Measurements from ENCODE around the gene MYL7.
"Not testable (repeated sequence)": the region's sequence is repeated elsewhere in the genome, so short reads cannot be mapped to it uniquely, and the experiment has no call there.

MYL7 gene

DNA sequence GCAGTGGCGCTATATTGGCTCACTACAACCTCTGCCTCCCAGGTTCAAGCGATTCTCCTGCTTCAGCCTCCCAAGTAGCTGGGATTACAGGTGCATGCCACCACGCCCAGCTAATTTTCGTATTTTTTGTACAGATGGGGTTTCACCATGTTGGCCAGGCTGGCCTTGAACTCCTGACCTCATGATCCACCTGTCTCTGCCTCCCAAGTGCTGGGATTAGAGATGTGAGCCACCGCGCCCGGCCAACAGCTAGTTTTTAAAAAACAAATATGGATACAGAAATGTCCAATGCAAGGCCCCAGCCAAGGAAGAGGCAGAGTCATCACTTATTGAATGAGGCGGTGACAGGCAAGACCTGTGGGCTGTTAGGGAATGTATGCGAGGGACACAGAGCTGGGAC lies 30.8 kb upstream of the MYL7 start:
- DNase-seq (ENCODE audit: low read depth in 2 of 2): not testable (repeated sequence)

DNA sequence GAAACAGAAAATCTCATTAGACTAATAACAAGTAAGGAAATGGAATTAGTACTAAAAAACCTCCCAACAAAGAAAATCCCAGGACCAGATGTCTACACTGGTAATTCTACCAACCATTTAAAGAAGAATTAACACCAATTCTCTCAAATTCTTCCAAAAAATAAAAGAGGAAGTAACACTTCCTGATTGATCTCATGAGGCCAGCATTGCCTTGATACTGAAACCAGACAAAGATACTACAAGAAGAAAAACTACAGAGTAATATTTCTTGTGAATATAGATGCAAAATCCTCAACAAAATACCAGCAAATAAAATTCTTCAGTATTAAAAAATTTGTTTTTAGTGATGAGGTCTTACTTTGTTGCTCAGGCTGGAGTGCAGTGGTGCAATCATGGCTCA lies 26.8 kb upstream of the MYL7 start:
- no peak for DNase-seq (ENCODE audit: low read depth in 2 of 2)

DNA sequence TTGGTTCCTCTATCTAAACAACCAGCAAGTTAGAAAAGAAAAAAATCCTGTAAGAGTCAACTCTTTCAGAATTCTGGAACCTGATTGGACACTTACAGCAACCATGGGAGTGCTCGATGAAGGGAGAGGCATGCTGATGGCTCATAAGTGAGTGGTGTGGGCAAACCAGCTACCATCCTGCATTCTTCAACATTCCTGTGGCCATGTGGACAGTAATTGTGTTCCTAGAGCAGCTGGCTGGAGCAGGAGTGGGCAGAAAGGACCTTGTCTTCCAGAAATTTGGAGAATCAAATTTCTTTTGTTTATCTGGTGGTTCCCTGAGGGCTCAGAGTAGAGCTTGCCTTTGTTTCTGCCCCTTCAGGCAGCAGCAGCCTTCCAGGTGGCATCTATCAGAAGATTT lies 22.5 kb upstream of the MYL7 start:
- no peak for DNase-seq (ENCODE audit: low read depth in 2 of 2)

DNA sequence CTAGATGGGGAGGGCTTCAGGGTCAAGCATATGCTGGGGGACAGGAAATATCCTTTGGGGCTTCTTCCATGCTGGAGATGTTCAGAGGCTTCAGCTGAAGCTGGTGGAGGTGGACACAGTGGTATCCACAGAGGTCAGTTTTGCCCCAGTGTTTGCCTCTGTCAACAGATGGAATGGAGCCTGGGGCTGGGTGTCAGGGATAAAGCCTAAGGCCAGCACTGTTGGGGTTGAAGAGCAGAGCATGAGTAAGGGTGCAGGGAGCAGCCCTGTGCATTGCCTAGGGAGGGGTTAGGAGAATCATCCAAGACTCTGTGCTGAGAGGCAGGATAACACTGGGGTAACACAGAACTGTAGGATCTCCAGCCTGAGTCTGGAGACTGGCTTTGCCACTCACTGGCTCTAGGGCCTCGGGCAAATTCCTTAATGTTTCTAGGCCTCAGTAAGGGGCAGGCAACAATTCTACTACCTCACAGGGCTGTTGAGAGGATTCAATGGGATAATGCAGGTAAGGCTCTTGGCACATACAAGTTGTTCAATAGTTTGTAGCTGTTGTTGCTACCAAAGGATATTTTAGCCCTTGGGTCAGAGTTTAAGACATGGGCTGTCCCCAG lies 21.8 kb upstream of the MYL7 start:
- no peak for DNase-seq (ENCODE audit: low read depth in 2 of 2)

DNA sequence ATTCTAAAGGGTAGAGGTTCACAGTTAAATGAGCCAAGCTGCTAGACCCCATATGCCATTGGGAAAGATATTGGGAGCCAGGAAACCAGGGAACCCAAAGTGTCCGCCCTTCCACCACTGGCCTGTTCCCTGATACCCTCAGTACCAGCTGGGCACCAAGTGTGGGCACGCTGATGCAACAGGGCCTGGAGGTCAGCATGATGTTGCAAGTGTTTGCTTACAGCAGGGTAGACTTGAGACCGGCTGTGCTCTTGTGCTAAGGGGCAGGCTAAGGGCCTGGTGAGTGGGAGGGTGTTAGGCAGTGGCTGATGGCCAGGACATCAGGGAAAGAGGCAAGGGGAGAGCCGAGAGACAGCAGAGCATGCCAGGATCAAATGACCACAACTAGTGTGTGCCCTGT lies 21.0 kb upstream of the MYL7 start:
- DNase-seq (ENCODE audit: low read depth in 2 of 2): no peak

DNA sequence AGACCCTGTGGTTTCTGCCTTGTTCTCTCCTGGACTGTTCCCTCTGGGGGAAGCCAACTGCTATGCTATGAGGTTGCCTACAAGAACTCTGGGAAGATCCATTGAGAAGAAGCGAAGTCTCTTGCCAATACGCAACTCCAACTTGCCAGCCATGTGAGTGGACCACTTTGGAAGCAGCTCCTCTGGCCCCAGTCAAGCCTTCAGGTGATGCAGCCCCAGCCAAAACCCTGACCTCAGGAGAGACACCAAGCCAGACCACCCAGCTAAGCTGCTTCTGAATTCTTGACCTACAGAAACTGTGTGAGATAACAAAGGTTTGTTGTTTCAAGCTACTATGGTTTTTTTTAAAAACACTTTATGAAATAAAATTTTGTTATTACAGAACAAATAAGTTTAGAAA lies 20.2 kb upstream of the MYL7 start:
- no peak for DNase-seq (ENCODE audit: low read depth in 2 of 2)

DNA sequence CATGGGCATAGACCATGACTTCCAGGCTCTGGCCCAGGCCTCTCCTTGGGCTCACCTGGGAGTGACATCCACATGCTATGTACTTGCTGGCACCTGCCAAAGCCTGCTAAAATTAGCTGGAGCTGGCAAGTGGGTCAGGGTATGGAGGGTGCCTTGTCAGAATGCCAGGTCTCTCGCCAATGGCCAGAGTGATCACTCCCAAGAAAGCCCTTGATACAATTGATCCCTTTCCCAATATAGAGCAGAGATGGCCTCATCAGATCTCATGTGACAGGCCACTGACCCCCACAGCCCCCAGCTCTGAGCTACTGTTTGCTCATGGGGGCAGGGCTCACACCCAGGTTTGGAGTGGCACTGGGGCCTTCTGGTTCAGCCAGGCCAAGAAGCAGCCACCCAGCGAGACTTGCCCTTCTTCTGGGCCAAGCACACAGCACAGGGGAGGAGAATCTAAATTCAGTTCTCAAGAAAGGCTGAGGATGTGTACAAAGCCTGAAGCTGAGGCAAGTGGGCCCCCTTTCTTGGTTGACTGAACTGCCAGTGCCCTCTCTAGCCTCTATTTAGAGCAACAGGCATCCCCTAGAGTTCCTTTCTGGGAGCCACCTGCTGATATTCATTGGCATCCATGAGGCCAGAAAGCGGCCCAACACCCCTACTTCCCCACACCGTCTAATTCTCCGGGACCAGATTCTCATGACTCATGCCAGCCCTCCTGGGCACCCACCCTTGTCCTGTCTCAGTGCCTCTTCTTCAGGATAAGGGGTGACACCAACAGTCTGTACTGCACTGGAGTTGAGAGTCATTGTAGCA lies 18.9 kb upstream of the MYL7 start:
- no peak for DNase-seq (ENCODE audit: low read depth in 2 of 2)

DNA sequence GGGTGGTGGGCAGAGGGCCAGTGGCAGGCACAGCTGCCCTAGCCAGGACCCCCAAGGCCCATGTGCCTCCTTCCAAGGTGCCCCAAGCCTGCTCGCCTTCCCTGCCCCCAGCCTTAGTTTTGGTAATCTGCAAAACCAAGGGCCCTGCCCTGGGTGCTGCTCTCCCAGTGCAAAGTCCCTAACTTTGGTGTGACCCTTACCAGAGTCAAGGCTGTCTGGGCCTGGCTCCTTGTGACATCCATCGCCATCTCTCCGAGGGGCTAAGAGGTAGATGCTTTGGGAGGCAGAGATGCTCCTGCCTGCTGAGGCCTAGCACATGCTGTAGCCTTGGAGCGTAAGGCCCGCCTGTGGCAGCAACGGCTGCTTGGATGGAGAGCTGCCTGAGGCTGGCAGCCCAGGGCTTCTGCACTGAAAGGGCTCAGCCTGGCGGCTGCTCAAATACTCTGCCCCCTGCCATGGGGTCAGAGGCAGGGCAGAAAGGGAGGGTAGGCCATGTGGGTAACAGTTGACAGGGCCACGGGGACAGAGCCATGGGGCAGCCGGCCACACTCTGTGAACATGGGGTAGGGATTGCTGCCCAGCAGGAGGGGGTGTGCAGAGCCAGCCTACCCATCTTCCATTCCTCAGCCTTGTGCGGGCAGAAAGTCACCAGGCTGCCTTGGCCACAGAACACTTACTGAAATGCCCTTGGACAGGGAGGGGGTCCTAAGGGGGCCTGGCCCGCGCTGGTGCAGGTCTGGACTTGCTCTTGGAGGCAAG lies 17.9 kb upstream of the MYL7 start:
- no peak for DNase-seq (ENCODE audit: low read depth in 2 of 2)

DNA sequence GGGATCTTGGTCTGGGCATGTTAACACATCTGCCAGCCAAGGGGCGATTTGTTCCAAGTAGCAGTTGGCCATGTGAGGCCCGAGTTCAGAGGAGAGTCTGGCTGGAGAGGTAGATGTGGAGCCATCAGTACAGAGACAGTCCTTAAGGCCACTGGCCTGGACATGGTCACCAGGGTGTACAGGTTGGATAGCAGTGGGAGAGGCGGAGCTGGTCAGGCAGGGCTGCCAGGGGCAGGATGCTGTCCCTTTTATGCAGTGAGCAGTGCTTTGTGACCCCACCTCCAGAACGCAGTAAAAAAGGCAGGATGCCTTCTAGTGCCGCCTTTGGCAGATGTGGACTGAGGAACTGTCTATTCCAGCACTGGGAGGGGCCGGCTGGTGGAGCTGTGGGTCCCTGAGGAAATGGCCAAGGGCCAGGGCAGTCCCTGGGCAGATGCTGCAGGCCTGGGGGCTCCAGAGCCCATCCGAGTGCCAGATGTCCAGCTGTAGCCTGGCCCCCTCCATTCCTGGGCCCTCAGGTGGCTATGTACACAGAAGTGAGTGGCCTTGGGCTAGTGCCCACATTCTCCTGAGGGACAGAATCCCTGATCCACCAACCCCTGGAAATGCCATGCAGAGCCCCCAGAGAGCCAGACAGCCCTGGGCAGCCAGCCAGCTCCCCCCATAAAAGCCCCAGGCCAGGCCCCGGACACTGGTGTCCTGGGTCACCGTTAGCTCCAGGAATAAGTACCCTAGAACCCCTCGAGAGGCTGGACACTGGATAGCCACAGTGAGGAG lies 17.2 kb upstream of the MYL7 start:
- no peak for DNase-seq (ENCODE audit: low read depth in 2 of 2)

DNA sequence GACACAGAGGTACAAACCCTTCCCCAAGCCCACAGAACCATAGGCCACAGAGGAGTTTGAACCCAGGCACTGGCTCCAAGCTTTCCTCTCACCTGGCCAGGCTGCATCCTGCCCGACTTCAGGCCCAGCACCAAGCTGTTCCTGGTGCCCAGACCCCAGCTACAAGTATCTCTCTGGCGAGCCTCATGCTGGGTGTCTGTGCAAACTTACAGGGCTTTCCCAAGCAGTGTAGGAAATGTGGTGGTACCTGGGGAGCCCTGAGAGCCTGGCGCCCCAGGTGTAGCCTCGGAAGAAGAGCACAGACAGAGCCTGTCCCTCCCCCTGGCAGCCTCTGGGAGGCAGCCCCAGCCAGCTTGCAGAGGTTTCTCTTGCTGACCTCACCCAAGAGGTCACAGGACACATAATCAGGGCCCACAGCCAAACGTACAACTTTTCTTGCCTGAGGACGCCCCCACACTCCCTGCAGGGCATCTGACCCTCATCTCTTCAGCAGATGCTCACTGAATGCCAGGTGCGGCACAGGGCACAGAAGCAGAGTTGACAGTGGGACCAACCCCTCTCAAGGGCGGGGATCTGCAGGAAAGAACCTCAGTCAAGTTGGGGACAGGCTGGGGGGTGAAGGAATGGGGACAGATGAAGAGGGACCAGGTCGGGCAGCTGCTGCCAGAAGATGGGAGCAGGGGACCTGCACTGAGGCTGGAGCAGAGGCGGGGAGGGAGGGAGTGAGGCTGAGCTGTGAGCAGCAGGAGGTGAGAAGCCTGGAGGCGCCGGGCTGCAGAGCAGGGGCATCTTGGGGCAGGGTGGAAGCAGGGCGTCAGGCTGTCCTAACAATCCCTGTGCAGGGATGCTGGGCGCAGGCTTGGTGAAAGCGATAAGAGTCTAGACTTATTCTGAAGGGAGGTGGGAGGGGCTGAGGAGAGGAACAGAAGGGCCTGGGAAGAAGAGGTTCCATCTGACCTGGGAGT lies 16.3 kb upstream of the MYL7 start:
- DNase-seq (ENCODE audit: low read depth in 2 of 2): no peak

DNA sequence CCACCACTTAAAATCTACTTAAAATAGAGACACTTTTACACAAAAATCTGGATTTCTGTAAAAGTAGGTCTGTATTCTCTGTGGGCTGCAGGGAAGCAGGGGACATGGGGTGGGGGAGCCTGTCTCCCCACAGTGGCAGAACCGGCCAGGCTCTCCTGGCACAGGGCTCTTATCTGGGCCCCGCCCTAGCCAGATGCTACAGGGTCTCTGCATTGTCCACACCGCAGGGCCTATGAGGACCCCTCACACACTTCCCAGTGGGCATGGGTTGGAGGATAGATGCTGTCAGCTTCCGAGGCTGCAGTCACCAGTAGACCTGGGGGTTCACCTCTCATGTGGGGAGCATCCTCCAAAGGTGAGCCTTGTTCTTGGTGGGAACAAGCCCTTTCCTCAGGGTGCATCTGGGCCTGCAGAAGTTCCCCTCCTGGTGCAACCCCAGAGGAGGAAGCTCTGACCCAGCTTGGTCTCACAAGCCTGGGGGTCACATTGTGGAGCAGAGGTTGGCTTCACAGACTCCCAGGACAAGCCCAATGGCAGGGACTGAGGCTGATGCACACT lies 15.4 kb upstream of the MYL7 start:
- no peak for DNase-seq (ENCODE audit: low read depth in 2 of 2)

DNA sequence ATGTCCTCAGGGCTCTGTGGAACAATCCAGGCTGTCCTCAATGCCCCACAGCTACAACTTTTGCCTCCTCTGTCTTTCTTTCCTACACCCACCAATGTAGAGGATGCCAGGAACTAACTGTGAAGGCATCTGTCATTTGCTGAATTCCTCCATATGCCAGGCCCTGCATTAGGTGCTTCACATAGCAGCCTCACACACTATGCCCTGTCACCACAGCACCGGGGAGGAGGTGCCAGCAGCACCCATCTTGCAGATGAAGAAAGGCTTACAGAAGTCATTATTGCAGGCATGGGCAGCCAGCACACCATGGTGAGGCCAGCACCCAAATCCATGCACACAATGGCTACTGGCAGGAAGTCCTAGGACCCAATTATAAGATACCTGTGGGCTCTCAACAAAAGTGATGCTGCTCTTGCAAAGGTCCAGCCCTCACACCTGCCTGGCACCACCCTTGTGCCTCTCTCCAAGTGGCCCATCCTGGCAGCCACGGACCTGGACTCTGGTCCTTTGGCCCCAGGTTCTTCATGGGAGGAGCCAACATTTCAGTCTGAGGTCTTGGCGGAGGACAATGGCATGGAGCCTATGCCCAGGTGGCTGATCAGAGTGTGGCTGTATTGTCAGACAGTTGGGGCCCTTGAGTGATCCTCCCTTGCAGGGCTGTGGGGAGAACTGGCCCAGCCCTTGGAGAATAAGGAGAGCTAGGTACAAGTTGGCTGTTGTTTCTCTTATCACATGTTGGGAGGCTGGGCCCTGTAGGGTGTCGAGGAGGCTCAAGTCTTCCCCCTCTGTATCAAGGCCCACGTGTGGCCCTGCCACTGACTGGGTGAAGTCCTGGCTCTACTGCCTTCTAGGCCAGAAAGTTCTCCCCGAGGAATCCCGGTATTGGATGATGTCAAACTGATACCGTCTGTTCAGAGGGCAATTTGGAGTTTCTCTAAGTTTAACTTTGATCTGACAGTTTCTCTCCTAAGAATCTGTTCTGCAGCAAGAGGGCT lies 14.4 kb upstream of the MYL7 start:
- no peak for DNase-seq (ENCODE audit: low read depth in 2 of 2)

DNA sequence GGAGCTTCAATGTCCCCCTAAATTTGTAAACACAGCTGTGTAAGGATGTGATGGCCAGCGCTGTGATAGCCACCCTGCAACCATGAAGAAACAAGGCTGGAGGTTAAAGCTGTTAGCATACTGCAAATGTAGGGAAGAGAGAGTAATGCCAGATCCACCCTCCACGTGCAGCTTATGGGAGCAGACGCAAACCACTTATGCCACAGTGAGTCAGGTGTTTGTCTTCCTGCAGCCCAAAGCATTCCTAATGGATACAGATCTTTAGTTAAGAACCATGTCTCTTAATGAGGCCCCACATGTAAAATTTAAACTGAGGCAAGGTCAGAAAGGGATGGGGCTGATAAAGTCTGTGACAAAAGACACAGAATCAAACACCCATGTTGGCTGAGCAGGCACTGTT lies 13.6 kb upstream of the MYL7 start:
- DNase-seq (ENCODE audit: low read depth in 2 of 2): no peak

DNA sequence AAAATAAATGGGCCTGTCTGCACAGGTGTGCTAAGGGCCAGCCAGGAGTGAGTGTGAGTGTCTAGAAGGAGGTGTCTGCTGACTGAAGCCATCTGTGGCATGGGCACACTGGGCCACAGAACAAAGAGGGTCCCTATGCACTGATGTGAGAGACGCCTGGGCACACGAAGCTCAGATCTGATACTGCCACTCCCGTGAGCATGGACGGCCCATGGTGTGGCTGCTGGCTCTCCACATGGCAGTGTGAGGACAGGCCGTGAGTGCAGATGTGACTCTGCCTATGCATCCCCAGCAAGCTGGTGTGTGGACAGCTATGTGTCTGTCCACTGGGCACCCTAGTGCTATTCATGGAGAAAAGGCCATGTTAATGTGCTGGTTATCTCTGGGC lies 12.8 kb upstream of the MYL7 start:
- DNase-seq (ENCODE audit: low read depth in 2 of 2): no peak

DNA sequence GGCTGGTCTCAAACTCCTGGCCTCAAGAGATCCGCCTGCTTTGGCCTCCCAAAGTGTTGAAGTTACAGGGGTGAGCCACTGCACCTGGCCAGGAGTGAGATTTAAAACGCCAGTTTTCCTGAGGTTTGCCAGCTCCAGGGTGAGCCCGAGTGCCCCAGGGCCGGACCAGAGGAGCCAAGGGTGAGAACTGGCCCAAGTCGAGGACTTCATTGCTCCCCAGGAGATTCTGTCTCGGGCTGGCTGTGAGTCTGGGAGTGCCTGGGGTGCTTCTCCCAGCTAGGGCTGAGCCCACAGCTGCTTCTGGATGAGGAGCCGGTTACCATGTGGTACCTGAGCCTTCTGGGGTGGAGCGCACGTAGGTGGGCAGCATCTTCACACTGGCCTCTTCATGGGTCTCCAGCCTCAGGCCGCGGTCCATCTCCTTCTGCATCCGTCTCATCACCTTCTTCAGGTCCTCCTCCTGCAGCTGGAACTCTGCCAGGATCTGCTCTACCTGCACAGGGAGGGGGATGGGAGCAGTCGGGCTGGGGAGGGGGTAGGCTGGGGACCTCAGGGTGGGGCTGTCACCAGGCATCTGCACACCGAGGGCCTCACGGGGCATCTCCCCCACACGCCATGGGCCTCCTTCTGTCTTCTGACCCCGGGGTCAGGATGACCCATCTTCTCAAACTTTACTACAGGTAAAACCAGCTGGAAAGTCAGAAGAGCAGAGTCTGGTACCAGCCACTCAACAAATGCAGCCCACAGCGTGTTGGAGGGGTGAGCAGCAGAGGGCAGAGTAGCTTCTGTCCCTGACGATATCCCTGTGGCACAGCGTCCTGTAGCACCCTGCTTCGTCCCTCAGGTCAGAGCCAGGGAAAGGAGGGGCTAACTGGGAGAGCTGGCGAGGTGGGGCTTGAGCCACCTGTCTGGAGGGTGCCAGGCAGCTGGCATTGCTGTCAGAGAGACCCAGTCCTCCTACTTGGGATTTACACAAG lies 12.1 kb upstream of the MYL7 start:
- no peak for DNase-seq (ENCODE audit: low read depth in 2 of 2)

DNA sequence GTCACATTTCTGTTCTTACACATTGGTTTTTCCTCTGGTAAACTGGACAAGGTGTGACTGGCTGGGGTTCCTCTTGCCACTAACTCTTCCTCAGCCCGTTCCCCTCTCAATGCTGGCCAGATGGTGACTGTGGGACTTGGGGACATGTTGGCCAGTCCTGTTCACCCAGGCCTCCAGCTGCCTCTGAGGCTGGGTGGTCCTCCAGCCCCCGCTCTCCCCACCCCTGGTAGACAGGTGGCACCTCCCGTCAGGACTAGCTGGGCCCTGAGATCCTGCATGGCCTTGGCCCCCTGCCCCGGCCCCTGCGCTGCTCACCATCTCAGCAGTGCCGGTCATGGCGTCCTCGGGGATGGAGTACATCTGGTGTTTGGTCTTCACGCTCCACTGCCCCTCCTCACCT lies 10.8 kb upstream of the MYL7 start:
- no peak for DNase-seq (ENCODE audit: low read depth in 2 of 2)

DNA sequence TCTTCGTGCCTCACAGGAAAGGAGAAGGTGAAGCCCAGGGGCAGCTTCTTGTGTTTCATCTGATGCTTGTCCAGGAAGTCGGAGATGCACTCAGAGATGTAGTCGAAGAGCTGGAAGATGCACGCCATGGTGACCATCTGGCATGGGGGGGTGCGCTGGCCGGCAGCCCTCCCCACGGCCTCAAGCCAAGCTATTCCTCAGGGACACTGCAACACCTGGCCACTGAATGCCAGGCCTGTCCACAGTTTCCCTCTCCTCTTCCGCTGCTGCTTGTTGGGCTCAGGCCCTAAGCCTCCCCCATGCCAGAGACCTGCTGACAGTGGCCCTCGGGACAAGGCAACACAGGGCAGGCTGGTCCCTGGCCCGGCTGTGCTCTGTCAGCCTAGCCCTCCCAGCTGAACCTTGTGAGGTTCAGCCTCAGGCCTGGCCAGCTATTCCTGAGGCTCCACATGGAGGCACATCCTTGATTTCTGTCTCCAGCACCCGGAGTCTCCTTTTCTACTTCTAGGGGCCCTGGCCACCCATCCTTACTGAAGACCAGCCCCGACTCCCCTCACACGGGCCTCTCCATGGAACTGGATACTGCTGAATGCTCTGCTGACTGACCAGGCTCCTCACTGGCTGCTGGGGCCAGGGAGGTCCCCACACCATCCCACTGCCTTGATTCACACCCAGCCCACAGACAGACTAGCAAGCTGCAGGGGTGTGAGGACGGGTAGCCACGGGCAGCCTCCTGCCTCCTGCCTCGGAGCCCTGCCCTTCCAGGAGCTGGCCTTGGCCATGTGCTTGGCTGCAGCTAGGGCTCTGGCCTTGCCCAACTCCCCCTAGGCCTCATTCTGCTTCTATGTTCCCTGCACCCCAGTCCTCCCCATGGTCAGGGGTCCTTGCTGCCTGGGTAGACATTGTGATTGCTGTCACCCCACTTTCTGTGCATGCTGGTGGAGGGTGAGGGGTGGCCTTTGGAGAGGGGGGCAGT lies 10.1 kb upstream of the MYL7 start:
- DNase-seq (ENCODE audit: low read depth in 2 of 2): no peak

Measured in stimulated activated CD4-positive, alpha-beta T cell treated with anti-CD3 and anti-CD28 coated beads, Interleukin-1b, Interleukin-23, amount 100 ng/mL, for 1 hour (primary cell).